GM21825 (cell line): ENCODE results near the gene ZFX.

ENCODE experiments used
- ATAC-seq: cut with Tn5 transposase; IDR thresholded peaks from one replicate; pipeline ENCODE4 v1.9.1; 2021; ENCODE audit warnings: mild to moderate bottlenecking, moderate library complexity; ENCODE audit not compliant: unreplicated experiment

Gene ZFX

DNA sequence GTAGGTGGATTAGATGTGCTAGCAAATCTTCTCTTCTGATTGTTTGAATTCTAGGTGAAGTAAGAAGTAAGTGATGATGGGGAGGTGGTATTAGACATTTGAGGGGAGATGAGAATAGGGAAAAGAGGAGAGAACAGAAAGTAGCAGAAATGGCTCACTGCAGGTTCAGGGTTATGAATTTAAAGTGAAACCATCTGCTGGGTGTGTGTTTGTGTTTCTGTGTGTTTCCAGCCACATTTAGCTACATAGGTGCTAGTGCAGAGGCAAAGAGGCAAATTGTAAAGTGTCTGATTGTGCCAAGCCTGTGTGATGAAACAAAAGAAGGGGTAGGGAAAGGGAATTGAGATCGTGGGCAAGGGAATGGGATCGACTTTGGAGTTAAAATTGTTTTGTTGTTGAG lies 50.6 kb downstream of the ZFX start:
- ATAC-seq = no peak

- ATAC-seq = no peak
These were observed 51.7 kb downstream of the ZFX start for GRCh38 chrX:24201216-24201615.

DNA sequence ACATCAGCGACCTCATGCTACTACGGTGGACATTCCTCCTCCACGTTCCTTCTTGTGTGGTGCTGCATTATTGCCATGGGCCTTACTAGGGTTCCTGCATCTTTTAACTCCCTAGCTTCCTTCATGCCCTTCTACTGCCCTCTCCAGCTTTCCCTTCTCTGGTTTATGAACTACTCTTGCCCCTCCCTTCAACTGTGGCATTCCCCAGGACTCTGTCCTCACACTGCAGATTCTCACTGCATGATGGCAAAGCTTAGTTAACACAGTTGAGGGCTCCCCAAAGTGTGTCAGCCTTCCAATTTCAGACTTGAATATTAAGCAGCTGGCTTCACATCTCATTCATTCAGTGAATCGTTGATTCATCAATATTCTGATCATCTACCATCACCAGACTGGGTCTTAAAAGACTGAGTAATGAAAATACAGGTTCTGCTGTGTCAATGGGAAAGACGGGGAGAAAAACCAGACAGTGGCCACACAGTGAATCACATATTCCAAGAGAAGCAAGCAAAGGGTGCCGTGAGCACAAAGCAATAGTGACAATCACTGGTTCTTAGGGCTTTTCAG lies 53.0 kb downstream of the ZFX start:
- ATAC-seq = no peak

GRCh38 chrX:24203072-24203808 lies 53.7 kb downstream of the ZFX start:
- no peak for ATAC-seq

GRCh38 chrX:24204331-24204730 lies 54.8 kb downstream of the ZFX start:
- ATAC-seq = no peak

- no peak for ATAC-seq
These were observed 55.4 kb downstream of the ZFX start for GRCh38 chrX:24204958-24205357.

DNA sequence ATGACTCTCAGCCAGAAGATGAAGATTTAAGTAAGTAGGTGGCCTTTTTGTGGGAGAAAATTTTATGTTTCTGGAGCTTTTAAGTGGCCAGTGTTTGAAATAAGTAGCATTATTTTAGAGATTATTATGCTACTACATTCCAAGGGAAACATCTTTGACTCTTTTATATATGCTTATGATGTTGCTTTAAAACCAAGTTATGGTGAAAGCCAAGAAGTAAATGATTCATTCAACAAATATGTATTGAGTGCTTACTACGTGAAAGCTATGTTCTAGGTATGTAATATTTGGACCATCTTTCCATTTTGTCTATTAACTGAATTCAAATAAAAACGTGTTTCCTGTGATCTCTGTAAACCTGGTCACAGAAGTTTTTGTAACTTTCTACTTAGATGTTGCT lies 58.3 kb downstream of the ZFX start:
- ATAC-seq = no peak

DNA sequence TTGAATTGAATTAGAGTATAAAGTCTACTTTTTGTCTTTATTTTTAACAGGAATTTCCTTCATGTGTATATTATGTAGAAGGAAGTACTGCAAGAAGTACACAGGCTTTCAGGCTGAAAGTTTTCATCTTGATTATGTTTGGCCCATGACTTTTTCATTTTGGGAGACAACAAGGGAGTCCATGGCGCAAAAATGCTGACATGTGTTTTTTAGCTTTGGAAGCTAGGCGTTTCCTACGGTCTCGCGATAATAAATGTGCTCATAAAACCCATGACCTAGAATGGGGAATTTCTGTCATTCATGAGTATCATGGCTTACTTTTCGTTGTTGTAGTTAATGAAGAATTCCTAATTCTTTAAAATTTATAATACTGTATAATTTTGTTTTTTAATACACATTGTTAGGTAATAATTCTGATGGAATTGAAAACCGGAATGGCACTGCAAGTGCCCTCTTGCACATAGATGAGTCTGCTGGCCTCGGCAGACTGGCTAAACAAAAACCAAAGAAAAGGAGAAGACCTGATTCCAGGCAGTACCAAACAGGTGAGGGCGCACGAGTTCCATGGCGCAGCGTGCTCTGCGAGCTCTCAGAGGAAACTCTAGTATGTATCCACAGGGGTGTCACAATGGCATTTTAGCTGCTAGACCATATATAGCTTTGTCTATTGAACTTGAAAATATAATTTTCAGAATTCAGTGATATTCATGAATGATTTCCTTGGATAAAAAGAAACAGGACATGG lies 59.1 kb downstream of the ZFX start:
- ATAC-seq = no peak

DNA sequence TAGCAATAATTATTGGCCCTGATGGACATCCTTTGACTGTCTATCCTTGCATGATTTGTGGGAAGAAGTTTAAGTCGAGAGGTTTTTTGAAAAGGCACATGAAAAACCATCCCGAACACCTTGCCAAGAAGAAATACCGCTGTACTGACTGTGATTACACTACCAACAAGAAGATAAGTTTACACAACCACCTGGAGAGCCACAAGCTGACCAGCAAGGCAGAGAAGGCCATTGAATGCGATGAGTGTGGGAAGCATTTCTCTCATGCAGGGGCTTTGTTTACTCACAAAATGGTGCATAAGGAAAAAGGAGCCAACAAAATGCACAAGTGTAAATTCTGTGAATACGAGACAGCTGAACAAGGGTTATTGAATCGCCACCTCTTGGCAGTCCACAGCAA lies 60.7 kb downstream of the ZFX start:
- ATAC-seq = no peak

DNA sequence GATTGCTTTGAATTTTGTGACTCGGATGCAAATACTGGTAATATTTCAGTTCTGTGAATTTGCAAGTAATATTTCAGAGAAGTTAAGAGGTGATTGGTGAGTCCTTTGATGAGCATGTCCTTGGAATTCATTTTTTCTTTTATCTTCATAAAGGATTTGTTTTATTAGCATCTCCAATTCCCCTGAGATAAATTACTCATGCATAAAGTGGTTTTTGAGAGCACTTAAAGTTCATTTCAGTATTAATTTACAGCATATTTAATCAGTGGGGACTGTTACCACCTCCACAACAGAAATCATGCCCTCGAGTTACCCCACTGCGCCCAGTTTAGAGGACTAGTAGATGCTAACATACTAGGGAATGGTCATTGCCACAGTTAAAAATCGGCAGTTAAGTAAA lies 65.0 kb downstream of the ZFX start:
- ATAC-seq = no peak

GRCh38 chrX:24215272-24215671 lies 65.7 kb downstream of the ZFX start:
- no peak for ATAC-seq

- no peak for ATAC-seq
These were observed 66.5 kb downstream of the ZFX start for GRCh38 chrX:24216037-24216436.

DNA sequence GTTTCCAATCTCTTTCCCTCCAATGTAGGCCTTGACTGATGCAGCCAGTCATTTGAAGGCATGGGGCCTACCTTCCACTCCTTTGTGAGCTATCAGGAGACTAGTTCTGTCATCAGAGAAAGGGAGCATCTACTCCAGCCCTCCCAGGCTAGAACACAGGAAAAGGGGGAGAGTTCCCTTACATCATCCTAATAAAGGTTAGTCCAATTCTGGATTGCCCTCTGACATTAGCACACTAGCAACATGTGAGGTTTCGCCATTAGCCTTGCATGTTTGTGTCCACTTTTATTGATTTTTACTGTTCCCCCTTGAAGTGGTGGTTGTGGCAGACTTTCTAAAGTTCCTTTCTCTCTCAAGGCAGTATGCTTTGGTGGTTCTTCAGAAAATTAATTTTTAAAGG lies 67.3 kb downstream of the ZFX start:
- no peak for ATAC-seq

DNA sequence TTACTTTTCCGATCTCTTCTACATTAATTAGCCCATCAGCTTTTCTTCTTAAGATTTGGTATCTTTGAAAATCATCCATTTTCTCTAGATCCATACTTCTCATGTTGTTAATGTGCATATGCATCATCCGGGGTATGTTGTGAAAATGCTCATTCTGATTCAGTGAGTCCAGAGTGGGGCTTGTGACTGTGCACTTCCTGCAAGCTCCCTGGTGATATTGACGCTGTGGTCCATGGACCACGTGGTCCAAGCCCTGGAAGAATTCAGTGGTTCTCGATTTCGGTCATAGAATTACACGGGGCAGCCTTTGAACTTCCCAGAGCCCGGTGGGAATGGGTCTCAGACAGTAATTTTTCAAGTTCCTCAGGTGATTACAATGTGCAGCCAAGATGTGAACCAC lies 69.8 kb downstream of the ZFX start:
- no peak for ATAC-seq

- ATAC-seq = no peak
These were observed 72.3 kb downstream of the ZFX start for GRCh38 chrX:24221872-24222271.

- ATAC-seq = no peak
These were observed 75.7 kb downstream of the ZFX start for GRCh38 chrX:24225265-24225664.

- ATAC-seq = no peak
These were observed 76.6 kb downstream of the ZFX start for GRCh38 chrX:24226176-24226575.

DNA sequence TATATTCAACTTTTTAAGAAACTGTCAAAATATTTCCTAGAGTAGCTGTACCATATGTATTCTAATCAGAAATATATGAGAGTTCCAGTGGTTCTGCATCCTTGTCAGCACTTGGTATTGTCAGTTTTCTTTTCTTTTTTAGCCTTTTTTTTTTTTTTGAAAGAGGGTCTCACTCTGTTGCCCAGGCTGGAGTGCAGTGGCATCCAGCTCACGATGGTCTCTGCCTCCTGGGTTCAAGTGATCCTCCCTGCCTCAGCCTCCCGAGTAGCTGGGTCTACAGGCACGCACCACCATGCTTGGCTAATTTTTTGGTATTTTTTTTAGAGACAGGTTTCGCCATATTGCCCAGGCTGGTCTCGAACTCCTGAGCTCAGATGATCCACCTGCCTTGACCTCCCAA lies 79.1 kb downstream of the ZFX start:
- no peak for ATAC-seq

DNA sequence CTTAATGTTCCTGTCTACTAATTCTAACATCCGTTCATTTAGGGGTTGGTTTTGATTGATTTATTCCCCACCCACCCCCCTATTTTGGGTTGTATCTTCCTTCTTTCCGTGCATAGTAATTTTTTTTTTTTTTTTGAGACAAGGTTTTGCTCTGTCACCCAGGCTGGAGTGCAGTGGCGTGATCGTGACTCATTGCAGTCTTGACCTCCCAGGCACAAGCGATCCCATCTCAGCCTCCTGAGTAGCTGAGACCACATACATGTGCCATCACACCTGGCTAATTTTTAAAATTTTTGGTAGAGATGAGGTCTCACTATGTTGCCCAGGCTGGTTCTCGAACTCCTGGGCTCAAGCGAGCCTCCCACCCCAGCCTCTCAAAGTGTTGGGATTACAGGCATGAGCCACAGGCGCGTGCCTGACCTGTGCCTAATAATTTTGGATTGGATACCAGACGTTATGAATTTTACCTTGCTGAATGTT lies 79.9 kb downstream of the ZFX start:
- ATAC-seq = no peak

- ATAC-seq = no peak
These were observed 80.4 kb downstream of the ZFX start for GRCh38 chrX:24229976-24230375.

GRCh38 chrX:24231131-24231540 lies 81.6 kb downstream of the ZFX start:
- no peak for ATAC-seq

GRCh38 chrX:24231641-24232179 lies 82.2 kb downstream of the ZFX start:
- ATAC-seq = no peak
